ENCODE data around the gene LPCAT4. TPM values are rescaled to one million over a fixed set of nuclear protein-coding genes. Genes with fewer than 3 reads are reported as not detected.
"Not testable (repeated sequence)": the region's sequence is repeated elsewhere in the genome, so short reads cannot be mapped to it uniquely, and the experiment has no call there.

The LPCAT4 gene
- total RNA-seq, 1 donor from 2014 or later: 33.2 TPM

DNA sequence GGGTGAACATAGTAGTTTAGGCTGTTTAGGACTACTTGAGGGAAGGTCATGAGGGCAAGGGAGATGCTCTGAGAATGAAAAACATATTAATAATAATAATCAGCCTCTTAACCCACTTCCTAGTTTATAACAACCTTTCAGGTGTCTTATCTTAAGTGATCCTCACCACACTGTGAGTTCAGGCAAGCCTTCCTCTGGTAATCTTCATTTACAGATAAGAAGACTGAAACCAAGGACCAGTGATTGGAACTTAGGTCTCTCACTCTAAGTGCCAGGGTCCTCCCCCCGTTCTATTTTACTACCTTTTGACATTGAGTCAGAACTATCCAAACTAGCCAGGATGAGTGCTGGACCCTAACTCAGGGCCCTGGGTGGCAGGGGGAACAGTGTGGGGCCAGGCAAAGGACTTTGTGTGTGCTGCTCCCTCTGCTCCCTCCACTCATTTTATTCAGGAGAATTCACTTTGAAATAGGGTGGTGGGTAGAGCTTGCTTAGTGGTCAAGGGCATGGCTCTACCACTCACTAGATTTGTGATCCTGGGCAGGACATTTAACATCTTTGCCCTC is 18.2 kb downstream of the LPCAT4 start:
- DNase-seq (ENCODE audit: low read depth): no peak
- TF ChIP-seq, protein P1, sequence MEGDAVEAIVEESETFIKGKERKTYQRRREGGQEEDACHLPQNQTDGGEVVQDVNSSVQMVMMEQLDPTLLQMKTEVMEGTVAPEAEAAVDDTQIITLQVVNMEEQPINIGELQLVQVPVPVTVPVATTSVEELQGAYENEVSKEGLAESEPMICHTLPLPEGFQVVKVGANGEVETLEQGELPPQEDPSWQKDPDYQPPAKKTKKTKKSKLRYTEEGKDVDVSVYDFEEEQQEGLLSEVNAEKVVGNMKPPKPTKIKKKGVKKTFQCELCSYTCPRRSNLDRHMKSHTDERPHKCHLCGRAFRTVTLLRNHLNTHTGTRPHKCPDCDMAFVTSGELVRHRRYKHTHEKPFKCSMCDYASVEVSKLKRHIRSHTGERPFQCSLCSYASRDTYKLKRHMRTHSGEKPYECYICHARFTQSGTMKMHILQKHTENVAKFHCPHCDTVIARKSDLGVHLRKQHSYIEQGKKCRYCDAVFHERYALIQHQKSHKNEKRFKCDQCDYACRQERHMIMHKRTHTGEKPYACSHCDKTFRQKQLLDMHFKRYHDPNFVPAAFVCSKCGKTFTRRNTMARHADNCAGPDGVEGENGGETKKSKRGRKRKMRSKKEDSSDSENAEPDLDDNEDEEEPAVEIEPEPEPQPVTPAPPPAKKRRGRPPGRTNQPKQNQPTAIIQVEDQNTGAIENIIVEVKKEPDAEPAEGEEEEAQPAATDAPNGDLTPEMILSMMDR (conservative IDR thresholded peaks at IDR 0.05; ENCODE audit: low read depth, low read length): no peak
- no peak overlapping the region for H3K4me3 ChIP-seq (ENCODE audit: low read depth, low read length)

DNA sequence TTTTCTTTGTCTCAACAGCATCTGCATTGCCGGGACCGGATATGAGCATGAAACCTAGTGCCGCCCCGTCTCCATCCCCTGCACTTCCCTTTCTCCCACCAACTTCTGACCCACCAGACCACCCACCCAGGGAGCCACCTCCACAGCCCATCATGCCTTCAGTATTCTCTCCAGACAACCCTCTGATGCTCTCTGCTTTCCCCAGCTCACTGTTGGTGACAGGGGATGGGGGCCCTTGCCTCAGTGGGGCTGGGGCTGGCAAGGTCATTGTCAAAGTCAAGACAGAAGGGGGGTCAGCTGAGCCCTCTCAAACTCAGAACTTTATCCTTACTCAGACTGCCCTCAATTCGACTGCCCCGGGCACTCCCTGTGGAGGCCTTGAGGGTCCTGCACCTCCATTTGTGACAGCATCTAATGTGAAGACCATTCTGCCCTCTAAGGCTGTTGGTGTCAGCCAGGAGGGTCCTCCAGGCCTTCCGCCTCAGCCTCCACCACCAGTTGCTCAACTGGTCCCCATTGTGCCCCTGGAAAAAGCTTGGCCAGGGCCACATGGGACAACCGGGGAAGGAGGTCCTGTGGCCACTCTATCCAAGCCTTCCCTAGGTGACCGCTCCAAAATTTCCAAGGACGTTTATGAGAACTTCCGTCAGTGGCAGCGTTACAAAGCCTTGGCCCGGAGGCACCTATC is 18.9 kb downstream of the LPCAT4 start:
- no peak for DNase-seq (ENCODE audit: low read depth)
- TF ChIP-seq, protein P1 (conservative IDR thresholded peaks at IDR 0.05; ENCODE audit: low read depth, low read length): no peak
- no peak overlapping the region for H3K4me3 ChIP-seq (ENCODE audit: low read depth, low read length)

DNA sequence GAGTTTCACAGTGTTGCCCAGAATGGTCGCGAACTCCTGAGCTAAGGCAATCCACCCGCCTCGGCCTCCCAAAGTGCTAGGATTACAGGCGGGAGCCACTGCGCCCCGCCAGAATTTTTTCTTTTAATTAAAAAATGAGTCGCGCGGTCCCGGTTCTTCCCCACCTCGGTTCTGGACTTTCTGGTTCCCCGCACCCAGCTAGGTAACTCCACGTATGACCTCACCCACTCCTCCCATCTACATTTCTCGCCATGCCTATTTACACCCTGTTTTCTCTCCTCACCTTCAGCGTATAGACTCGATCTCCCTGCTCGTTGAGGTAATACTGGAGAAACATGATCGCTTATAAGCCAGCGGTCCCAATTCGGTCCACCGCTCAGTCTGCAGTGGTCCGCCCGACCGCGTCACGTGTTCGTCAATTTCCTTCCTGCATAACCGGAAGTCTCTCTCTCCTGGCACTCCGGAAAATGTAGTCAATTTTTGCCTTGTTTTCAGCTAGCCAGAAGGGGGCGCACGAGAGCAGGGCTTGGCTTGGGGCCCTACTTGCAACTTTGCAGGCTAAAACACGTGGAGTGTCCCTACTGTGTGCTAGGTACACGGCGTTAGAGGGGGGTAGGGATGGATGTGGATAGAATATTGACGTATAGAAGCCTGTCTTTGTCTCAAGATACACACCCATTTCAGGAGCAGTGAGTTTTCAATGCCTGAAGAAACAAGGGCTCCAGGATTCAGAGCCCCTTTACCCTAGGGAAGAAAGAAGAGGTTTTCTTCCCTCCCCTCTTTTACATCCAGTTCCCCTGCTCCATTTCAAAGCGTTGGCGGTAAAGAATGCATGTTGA is 24.0 kb downstream of the LPCAT4 start, which contains the start of the genes NOP10 and NUTM1:
NOP10 (minus strand) TSS at position 400 of the 839 bp plus-strand sequence; CDS start at position 337, 63 bp downstream.
NUTM1 (plus strand) TSS at position 579 of the 839 bp plus-strand sequence. CDS start 382 bp downstream, outside the sequence.
- peak within 1 kb of the TSS; percentile 99 for H3K4me3 ChIP-seq (ENCODE audit: low read depth, low read length)
- TF ChIP-seq, protein P1 (conservative IDR thresholded peaks at IDR 0.05; ENCODE audit: low read depth, low read length): peak; percentile 91
- peak; percentile 77 for DNase-seq (ENCODE audit: low read depth)

GRCh38 chr15:34342213-34342736 is 24.7 kb downstream of the LPCAT4 start:
- H3K4me3 ChIP-seq (ENCODE audit: low read depth, low read length): peak overlapping the region; percentile 99

DNA sequence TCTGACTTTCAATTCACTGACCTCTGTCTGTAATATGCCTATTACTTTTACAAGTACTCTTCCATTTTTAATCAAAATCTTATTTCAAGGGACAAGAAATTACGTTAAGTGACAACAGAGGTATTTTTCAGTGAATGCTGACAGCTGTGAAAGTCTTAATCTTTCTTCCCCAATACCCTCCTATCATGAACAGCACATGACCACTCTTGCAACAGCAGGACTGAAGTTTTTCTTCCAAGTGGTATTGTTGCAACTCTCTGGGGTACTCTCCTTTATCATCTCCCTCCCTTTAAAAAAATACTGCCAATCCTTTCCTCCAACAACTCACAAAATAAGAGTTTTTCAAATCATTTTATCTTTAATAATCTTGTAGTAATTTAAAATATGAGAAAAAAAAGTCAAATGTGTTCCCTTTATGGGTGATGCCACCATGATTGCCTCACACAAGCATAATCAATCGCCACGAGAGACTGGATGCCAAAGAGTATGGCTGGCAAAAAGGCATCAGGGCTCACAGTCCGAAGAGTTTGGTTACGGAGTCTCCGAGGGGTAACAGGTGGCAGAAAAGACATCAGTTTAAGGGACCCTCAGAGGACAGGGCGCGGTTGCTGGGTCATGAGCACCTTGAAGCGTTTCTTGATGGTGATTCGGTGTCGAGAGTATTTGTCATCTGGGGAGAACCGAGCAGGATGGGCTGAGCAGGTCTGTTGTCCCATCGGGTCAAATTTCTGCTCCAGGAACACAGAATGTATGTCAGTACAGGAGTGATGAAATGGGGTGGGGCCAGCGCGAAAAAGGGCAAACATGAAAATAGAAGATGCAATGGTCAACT is 25.4 kb downstream of the LPCAT4 start:
- DNase-seq (ENCODE audit: low read depth): no peak
- TF ChIP-seq, protein P1 (conservative IDR thresholded peaks at IDR 0.05; ENCODE audit: low read depth, low read length): no peak
- peak overlapping the region; percentile 99 for H3K4me3 ChIP-seq (ENCODE audit: low read depth, low read length)

More at GRCh38 chr15:34342213-34342736, 24.7 kb downstream of the LPCAT4 start:
- not testable (repeated sequence) for DNase-seq (ENCODE audit: low read depth)

GRCh38 chr15:34339946-34340345 is 27.1 kb downstream of the LPCAT4 start:
- H3K4me3 ChIP-seq (ENCODE audit: low read depth, low read length): no peak overlapping the region
- no peak for DNase-seq (ENCODE audit: low read depth)
- TF ChIP-seq, protein P1 (conservative IDR thresholded peaks at IDR 0.05; ENCODE audit: low read depth, low read length): no peak
